HFF-Myc (cell line): ENCODE results near the gene POLR2L.

ENCODE experiments used
- DNase-seq: peaks from one replicate; pipeline ENCODE4 v3.0.0-alpha.2; 2011; ENCODE audit warnings: low read depth; ENCODE audit errors: extremely low read depth
- H3K4me3 ChIP-seq: replicated peaks from 2 replicates; pipeline ENCODE4 v1.5.1; 2011; ENCODE audit warnings: low read depth, mild to moderate bottlenecking, control low read depth, low read length
- CTCF ChIP-seq: IDR thresholded peaks from 2 replicates; pipeline ENCODE4 v1.5.1; 2012; ENCODE audit warnings: mild to moderate bottlenecking, low read depth, low read length, control low read depth; ENCODE audit errors: missing control alignments

The POLR2L gene

GRCh38 chr11:802018-802617 lies 40.2 kb downstream of the POLR2L start:
- no peak for DNase-seq
- no peak for TF ChIP-seq CTCF
- no peak overlapping the region for H3K4me3 ChIP-seq

GRCh38 chr11:801097-801780 lies 41.1 kb downstream of the POLR2L start:
- no peak overlapping the region for H3K4me3 ChIP-seq
- no peak for TF ChIP-seq CTCF

GRCh38 chr11:800473-800872 lies 41.9 kb downstream of the POLR2L start:
- H3K4me3 ChIP-seq: no peak overlapping the region
- no peak for DNase-seq
- no peak for TF ChIP-seq CTCF

More at GRCh38 chr11:801097-801780, 41.1 kb downstream of the POLR2L start:
- DNase-seq: no peak

GRCh38 chr11:799641-800316 lies 42.5 kb downstream of the POLR2L start:
- no peak for DNase-seq
- H3K4me3 ChIP-seq: no peak overlapping the region
- TF ChIP-seq CTCF: no peak

GRCh38 chr11:798093-798713 lies 44.1 kb downstream of the POLR2L start, which contains the start of gene SLC25A22:
Gene SLC25A22, minus strand, starts transcription at chr11:798281. Its CDS starts 3,275 bp downstream, at chr11:795006.
- DNase-seq: no peak
- TF ChIP-seq CTCF: peak; percentile 51
- peak within 1 kb of the TSS; percentile 79 for H3K4me3 ChIP-seq

- H3K4me3 ChIP-seq: peak overlapping the region; percentile 79
- TF ChIP-seq CTCF: no peak
- no peak for DNase-seq
These were observed 44.8 kb downstream of the POLR2L start for GRCh38 chr11:797296-798092.
